ENCODE measurements around the gene SELENON.

SELENON gene

DNA sequence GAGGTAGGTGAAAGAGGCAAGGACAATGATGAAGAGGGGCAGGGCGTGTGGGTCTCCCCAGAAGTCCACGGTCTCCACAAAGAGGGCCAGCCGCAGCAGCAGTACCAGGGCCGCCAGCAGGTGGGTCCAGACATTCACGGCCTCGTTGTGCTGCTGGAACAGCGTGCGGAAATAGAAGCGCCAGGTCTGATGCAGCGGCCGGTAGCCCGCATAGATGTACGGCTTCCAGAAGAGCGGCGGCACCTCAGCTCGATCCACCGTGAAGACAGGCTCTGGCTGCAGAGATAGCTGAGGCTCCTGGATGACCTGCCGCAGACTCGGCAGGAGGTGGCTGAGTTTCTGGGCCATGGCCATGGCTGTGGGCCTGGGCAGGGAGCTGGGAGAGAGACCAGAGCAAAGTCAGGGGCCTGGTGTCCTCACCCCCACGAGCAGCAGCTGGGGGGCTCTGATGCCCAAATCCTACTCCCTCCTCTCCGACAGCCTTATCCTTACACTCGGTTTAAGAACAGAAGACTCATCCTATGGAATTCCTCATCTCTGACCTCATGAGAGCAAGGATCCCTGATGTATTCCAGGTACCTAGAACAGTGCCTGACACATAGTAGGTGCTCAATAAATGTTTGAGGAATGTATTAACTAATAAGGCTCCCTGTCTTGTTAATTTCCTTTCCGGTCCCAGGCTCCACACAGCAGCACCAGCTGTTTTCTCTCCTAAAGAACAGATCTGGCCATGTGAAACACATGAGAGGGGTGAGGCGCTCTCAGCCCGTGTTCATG is 63.7 kb downstream of the SELENON start:
- DNase-seq (ENCODE audit: low spot score): no peak

DNA sequence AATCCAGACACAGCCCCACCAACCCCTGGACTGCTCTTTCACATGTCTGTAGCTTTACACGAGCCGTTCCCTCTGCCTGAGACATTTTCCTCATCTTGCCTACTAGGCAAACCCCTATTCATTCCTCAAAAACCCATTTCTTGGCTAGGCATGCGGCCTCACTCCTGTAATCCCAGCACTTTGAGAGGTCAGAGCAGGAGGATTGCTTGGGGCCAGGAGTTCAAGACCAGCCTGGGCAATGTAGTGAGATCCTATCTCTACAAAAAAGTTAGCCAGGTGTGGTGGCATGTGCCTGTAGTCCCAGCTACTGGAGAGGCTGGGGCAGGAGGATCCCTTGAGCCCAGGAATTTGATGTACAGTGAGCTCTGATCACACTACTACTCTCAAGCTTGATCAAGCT is 64.4 kb downstream of the SELENON start:
- no peak for DNase-seq (ENCODE audit: low spot score)

DNA sequence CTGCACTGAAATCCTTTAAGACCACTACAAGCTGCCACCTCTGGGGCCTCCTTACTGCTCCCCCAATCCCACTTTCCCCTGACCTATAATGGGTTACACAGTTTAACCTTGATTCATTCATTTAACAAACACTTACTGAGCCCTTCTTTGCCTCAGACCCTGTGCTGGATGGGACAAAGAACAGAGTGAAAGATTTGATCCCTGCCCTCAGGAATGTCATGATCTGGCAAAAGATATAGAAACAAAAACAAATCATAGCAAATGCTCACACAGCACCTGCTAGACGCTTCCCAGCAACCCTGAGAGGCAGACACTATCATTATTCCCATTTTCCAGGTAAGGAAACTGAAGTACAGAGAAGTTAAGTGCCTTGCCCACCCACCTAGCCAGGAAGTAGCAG is 66.3 kb downstream of the SELENON start:
- no peak for DNase-seq (ENCODE audit: low spot score)

DNA sequence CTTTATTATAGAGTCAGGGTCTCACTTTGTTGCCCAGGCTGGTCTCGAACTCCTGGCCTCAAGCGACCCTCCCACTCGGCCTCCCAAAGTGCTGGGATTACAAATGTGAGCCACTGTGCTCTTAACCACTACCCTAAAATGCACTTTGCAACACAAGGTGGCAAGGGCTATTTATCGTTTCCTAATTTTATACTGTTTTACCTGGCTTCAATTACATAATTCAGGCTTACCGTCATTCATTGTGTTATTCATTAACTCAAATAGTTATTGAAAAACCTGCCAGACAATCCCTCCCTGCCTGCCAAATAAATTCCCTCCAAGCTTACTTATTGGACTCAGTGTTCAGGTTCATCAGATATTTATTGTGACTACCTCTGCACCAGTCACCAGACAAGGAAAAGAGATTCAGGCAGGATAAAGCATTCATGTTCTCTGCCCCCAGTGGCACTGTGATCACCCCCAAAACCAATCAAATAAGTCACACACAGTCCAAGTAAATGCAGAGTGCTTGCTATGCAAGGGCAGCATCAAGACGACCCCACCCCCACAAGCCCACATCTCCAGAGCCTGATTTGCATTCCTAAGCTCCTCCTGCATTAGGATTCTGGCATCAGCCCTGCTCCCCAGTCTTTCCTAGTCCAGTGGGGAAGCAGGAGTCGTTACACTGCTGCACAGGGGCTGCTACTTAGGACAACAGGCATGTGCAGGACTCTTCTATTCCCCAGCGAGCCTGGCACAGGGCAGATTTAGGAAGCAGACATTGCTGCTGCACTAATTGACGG is 67.4 kb downstream of the SELENON start:
- DNase-seq (ENCODE audit: low spot score): no peak
